Neutrophil (primary cell): ENCODE data around the gene FBXO22.

Source experiments
- H3K27ac ChIP-seq: fragments of 200-600 bp; sonication (generic); 2 replicates; pipeline ENCODE4 v1.5.1; 2016; ENCODE audit warnings: mild to moderate bottlenecking, moderate library complexity
- H3K27me3 ChIP-seq: fragments of 200-600 bp; sonication (generic); 2 replicates; pipeline ENCODE4 v1.6.0; 2016; ENCODE audit warnings: mild to moderate bottlenecking
- H3K36me3 ChIP-seq: fragments of 200-600 bp; sonication (generic); 2 replicates; pipeline ENCODE4 v1.5.1; 2017
- H3K4me1 ChIP-seq, 2 experiments: fragments of 200-600 bp in 1 of 2; sonication (generic) in 1 of 2; 1 replicate in 1 of 2; 2 replicates in 1 of 2; pipeline versions ENCODE4 v1.5.1 to v1.6.1; 2013 to 2016; ENCODE audit warnings: low read depth in 1 of 2, low read length in 1 of 2, mild to moderate bottlenecking in 1 of 2, moderate library complexity in 1 of 2; ENCODE audit not compliant: control insufficient read depth in 1 of 2, insufficient read depth in 1 of 2
- H3K4me3 ChIP-seq, 2 experiments: fragments of 200-600 bp in 1 of 2; sonication (generic) in 1 of 2; 1 replicate in 1 of 2; 2 replicates in 1 of 2; pipeline ENCODE4 v1.5.1; 2013 to 2016; ENCODE audit warnings: low read depth in 1 of 2, low read length in 1 of 2, mild to moderate bottlenecking in 1 of 2, moderate library complexity in 1 of 2
- H3K9me3 ChIP-seq: fragments of 200-600 bp; sonication (generic); 2 replicates; pipeline ENCODE4 v1.5.1; 2016
- CTCF ChIP-seq: fragments of 200-600 bp; sonication (generic); IDR thresholded peaks from 2 replicates; pipeline ENCODE4 v1.5.1; 2016; ENCODE audit warnings: antibody characterized with exemption

Gene FBXO22

GRCh38 chr15:75943713-75944215 lies 40.1 kb downstream of the FBXO22 start:
- no peaks in the 10 kb centered on the region for H3K36me3 ChIP-seq
- H3K9me3 ChIP-seq: no peaks in the 10 kb centered on the region
- no peak for TF ChIP-seq CTCF
- H3K4me1 ChIP-seq: no peaks in the 10 kb centered on the region
- no peak overlapping the region for H3K27ac ChIP-seq
- no peak overlapping the region for H3K4me3 ChIP-seq
- no peaks in the 10 kb centered on the region for H3K27me3 ChIP-seq

- H3K4me1 ChIP-seq: no peaks in the 10 kb centered on the region
- H3K27ac ChIP-seq: no peak overlapping the region
- no peak for TF ChIP-seq CTCF
- no peaks in the 10 kb centered on the region for H3K27me3 ChIP-seq
- no peak overlapping the region for H3K4me3 ChIP-seq
- no peaks in the 10 kb centered on the region for H3K9me3 ChIP-seq
- H3K36me3 ChIP-seq: no peaks in the 10 kb centered on the region
These were observed 42.3 kb downstream of the FBXO22 start for GRCh38 chr15:75945953-75946352.

- no peak for TF ChIP-seq CTCF
- no peaks in the 10 kb centered on the region for H3K27me3 ChIP-seq
- H3K9me3 ChIP-seq: no peaks in the 10 kb centered on the region
- no peaks in the 10 kb centered on the region for H3K36me3 ChIP-seq
- no peaks in the 10 kb centered on the region for H3K4me1 ChIP-seq
- H3K27ac ChIP-seq: no peak overlapping the region
- no peak overlapping the region for H3K4me3 ChIP-seq
These were observed 43.4 kb downstream of the FBXO22 start for GRCh38 chr15:75947092-75947491.

- TF ChIP-seq CTCF: no peak
- no peaks in the 10 kb centered on the region for H3K4me1 ChIP-seq
- H3K27ac ChIP-seq: no peak overlapping the region
- H3K36me3 ChIP-seq: no peaks in the 10 kb centered on the region
- H3K9me3 ChIP-seq: no peaks in the 10 kb centered on the region
- H3K27me3 ChIP-seq: no peaks in the 10 kb centered on the region
- H3K4me3 ChIP-seq: no peak overlapping the region
These were observed 45.2 kb downstream of the FBXO22 start for GRCh38 chr15:75948761-75949296.

GRCh38 chr15:75952525-75952924 lies 48.8 kb downstream of the FBXO22 start:
- H3K36me3 ChIP-seq: no peaks in the 10 kb centered on the region
- TF ChIP-seq CTCF: no peak
- no peaks in the 10 kb centered on the region for H3K4me1 ChIP-seq
- no peaks in the 10 kb centered on the region for H3K9me3 ChIP-seq
- no peak overlapping the region for H3K27ac ChIP-seq
- no peak overlapping the region for H3K4me3 ChIP-seq
- no peaks in the 10 kb centered on the region for H3K27me3 ChIP-seq
